ENCODE data around the gene CDC42BPB. TPM values are rescaled to one million over a fixed set of nuclear protein-coding genes. Genes with fewer than 3 reads are reported as not detected.

The CDC42BPB gene
- polyA plus RNA-seq, 1 of the 3 experiments (the other 2 are of a cell fraction), result 61.6 TPM

- Histone ChIP-seq H2AFZ (ENCODE audit: low read depth) (no peak overlapping the region), H3K27me3 (ENCODE audit: insufficient read depth) (no peaks in the 10 kb centered on the region), H3K79me2 (ENCODE audit: insufficient read depth) (peaks cover 83% of the 10 kb centered on the region), H3K4me3 (ENCODE audit: low read depth in 2 of 2, low read length in 1 of 2) (no peak overlapping the region), H3K9ac (no peak overlapping the region), H3K9me2 (no peaks in the 10 kb centered on the region), H4K20me1 (ENCODE audit: insufficient read depth) (peaks cover 24% of the 10 kb centered on the region), H3K9me3 (no peaks in the 10 kb centered on the region), H3F3A (replicated peaks; ENCODE audit: insufficient read depth) (no peaks in the 10 kb centered on the region), H3K36me3 (replicated peaks in 1 of 2; ENCODE audit: control insufficient read depth in 1 of 2, insufficient read depth in 2 of 2, low read length in 1 of 2) (peaks cover 26 to 63% of the 10 kb centered on the region in 2 experiments), H3K27ac (ENCODE audit: low read depth in 2 of 2, low read length in 1 of 2) (no peak overlapping the region), H3K4me1 (ENCODE audit: control insufficient read depth in 1 of 2, insufficient read depth in 2 of 2, low read depth in 1 of 2, low read length in 1 of 2) (peaks cover under 1 to 4% of the 10 kb centered on the region in 2 experiments; a peak in 1 of 4 replicates), H3K4me2 (no peak overlapping the region)
- TF ChIP-seq RFX5 (IDR thresholded peaks at IDR 0.05; ENCODE audit: low read length) (no peak), RXRA (IDR thresholded peaks at IDR 0.05; ENCODE audit: borderline replicate concordance, low read depth) (no peak), JUND (IDR thresholded peaks at IDR 0.05) (no peak), REST (IDR thresholded peaks at IDR 0.05; ENCODE audit: low read depth, low read length) (no peak), FOSL2 (IDR thresholded peaks at IDR 0.05; ENCODE audit: borderline replicate concordance, low read depth) (no peak), MEF2A (IDR thresholded peaks at IDR 0.05; ENCODE audit: borderline replicate concordance, low read depth) (no peak), NRF1 (IDR thresholded peaks at IDR 0.05; ENCODE audit: low read depth, low read length) (no peak), EZH2phosphoT487 (IDR thresholded peaks at IDR 0.05; ENCODE audit: borderline replicate concordance, low read depth) (no peak), NFIC (IDR thresholded peaks at IDR 0.05; ENCODE audit: borderline replicate concordance) (no peak), TAF1 (IDR thresholded peaks at IDR 0.05; ENCODE audit: borderline replicate concordance, low read depth, low read length) (no peak), USF2 (IDR thresholded peaks at IDR 0.05; ENCODE audit: borderline replicate concordance, low read depth, low read length) (no peak), SIN3A (IDR thresholded peaks at IDR 0.05; ENCODE audit: borderline replicate concordance, low read depth, low read length) (no peak), EP300 (IDR thresholded peaks at IDR 0.05; ENCODE audit: borderline replicate concordance in 1 of 2, low read depth in 1 of 2, low read length in 1 of 2) (no peak)
- WGBS (ENCODE audit: low lambda C conversion rate), result 97% methylated on average over 24 of the region's 24 CpGs
- POLR2A ChIA-PET, result no interaction called here
- CTCF ChIA-PET, result interaction anchor here (1.1 kb wide), 1 partner anchor 10 kb away, joined by 3 read pairs; no protein-coding TSS in a partner anchor
- no peak for DNase-seq
Measured at GRCh38 chr14:103003850-103004249, 53.5 kb downstream of the CDC42BPB start.

- DNase-seq, result no peak
- CTCF ChIA-PET, result interaction anchor here (1.1 kb wide), 1 partner anchor 10 kb away, joined by 3 read pairs; no protein-coding TSS in a partner anchor
- POLR2A ChIA-PET, result no interaction called here
- H3K4me1 ChIP-seq (ENCODE audit: control insufficient read depth in 1 of 2, insufficient read depth in 2 of 2, low read depth in 1 of 2, low read length in 1 of 2), result no peaks in the 10 kb centered on the region
- H3K36me3 ChIP-seq (replicated peaks in 1 of 2; ENCODE audit: control insufficient read depth in 1 of 2, insufficient read depth in 2 of 2, low read length in 1 of 2), result peaks cover 29 to 65% of the 10 kb centered on the region in 2 experiments
- no peak overlapping the region for H3K9ac ChIP-seq
- H3K27me3 ChIP-seq (ENCODE audit: insufficient read depth), result no peaks in the 10 kb centered on the region
- H3K27ac ChIP-seq (ENCODE audit: low read depth in 2 of 2, low read length in 1 of 2), result no peak overlapping the region
- H3F3A ChIP-seq (replicated peaks; ENCODE audit: insufficient read depth), result no peaks in the 10 kb centered on the region
- peaks cover 19% of the 10 kb centered on the region; the same call in 1 of the 2 replicates for H4K20me1 ChIP-seq (ENCODE audit: insufficient read depth)
- over 99% methylated on average over 14 of the region's 14 CpGs for WGBS (ENCODE audit: low lambda C conversion rate)
- H3K9me2 ChIP-seq, result no peaks in the 10 kb centered on the region
- H3K4me2 ChIP-seq, result no peak overlapping the region
- no peak overlapping the region for H3K4me3 ChIP-seq (ENCODE audit: low read depth in 2 of 2, low read length in 1 of 2)
- H3K9me3 ChIP-seq, result no peaks in the 10 kb centered on the region
- TF ChIP-seq RXRA (IDR thresholded peaks at IDR 0.05; ENCODE audit: borderline replicate concordance, low read depth) (no peak), FOXM1 (IDR thresholded peaks at IDR 0.05; ENCODE audit: low read depth) (no peak), JUND (IDR thresholded peaks at IDR 0.05) (no peak), EP300 (IDR thresholded peaks at IDR 0.05; ENCODE audit: borderline replicate concordance in 1 of 2, low read depth in 1 of 2, low read length in 1 of 2) (no peak), RFX5 (IDR thresholded peaks at IDR 0.05; ENCODE audit: low read length) (no peak), NFIC (IDR thresholded peaks at IDR 0.05; ENCODE audit: borderline replicate concordance) (no peak), ELF1 (IDR thresholded peaks at IDR 0.05) (no peak), REST (IDR thresholded peaks at IDR 0.05; ENCODE audit: low read depth, low read length) (no peak)
- H3K79me2 ChIP-seq (ENCODE audit: insufficient read depth), result peaks cover 80% of the 10 kb centered on the region
- no peak overlapping the region for H2AFZ ChIP-seq (ENCODE audit: low read depth)
Measured at GRCh38 chr14:103003351-103003615, 54.1 kb downstream of the CDC42BPB start.
